Measurements from ENCODE around the gene SEH1L.
A peak's percentile ranks its signal among the peaks of the same experiment; 100 is the strongest.

Gene SEH1L

GRCh38 chr18:12948050-12948804 is 416 bp downstream of the SEH1L start (continued):
- TF ChIP-seq PRDM10 (tag by site-specific recombination; IDR thresholded peaks at IDR 0.05) (peak; percentile 40; the same call in 1 of the 2 replicates), PRDM2 (tag by site-specific recombination; IDR thresholded peaks at IDR 0.05; ENCODE audit: borderline replicate concordance) (no peak), ZNF561 (tag by site-specific recombination; IDR thresholded peaks at IDR 0.05; ENCODE audit: borderline replicate concordance) (peak; percentile 76; the same call in 1 of the 2 replicates), ZBTB8A (tag by site-specific recombination; IDR thresholded peaks at IDR 0.05) (peak; percentile 69), ZNF223 (tag by site-specific recombination; IDR thresholded peaks at IDR 0.05) (no peak), ZNF341 (tag by site-specific recombination; IDR thresholded peaks at IDR 0.05; ENCODE audit: low read depth) (no peak), IKZF3 (tag by site-specific recombination; IDR thresholded peaks at IDR 0.05) (0 out of 2 replicates have a peak, but pooled peaks have one; percentile 27), ZXDB (tag by site-specific recombination; IDR thresholded peaks at IDR 0.05) (peak; percentile 86), KLF9 (tag by site-specific recombination; IDR thresholded peaks at IDR 0.05; ENCODE audit: low read depth) (peak; percentile 91), GFI1B (tag by site-specific recombination; IDR thresholded peaks at IDR 0.05) (no peak), ZSCAN30 (tag by site-specific recombination; IDR thresholded peaks at IDR 0.05) (peak; percentile 92), ZBTB11 (tag by site-specific recombination; conservative IDR thresholded peaks at IDR 0.05; ENCODE audit: low read depth) (peak; percentile 74), ZNF621 (tag by site-specific recombination; IDR thresholded peaks at IDR 0.05) (no peak), GLIS2 (tag by site-specific recombination; IDR thresholded peaks at IDR 0.05) (peak; percentile 90), ZIC2 (tag by site-specific recombination; IDR thresholded peaks at IDR 0.05) (peak; percentile 73), ZBTB17 (tag by site-specific recombination; IDR thresholded peaks at IDR 0.05) (no peak), INSM2 (tag by site-specific recombination; IDR thresholded peaks at IDR 0.05) (peak; percentile 23; the same call in 1 of the 2 replicates), ZNF354C (tag by site-specific recombination; IDR thresholded peaks at IDR 0.05; ENCODE audit: borderline replicate concordance, low read depth) (no peak), ZNF777 (tag by site-specific recombination; IDR thresholded peaks at IDR 0.05; ENCODE audit: borderline replicate concordance) (peak; percentile 96), ZFP37 (tag by site-specific recombination; IDR thresholded peaks at IDR 0.05) (peak; percentile 82), ZNF2 (tag by site-specific recombination; IDR thresholded peaks at IDR 0.05) (0 out of 2 replicates have a peak, but pooled peaks have one; percentile 30), PBX3 (CRISPR knock-in tag; IDR thresholded peaks at IDR 0.05) (peak; percentile 85; the same call in 1 of the 2 replicates), ZFHX2 (tag by site-specific recombination; conservative IDR thresholded peaks at IDR 0.05) (peak; percentile 95)

All from HEK293 (cell line).